Measurements from ENCODE around the gene NAXD.
"Not testable (repeated sequence)": the region's sequence is repeated elsewhere in the genome, so short reads cannot be mapped to it uniquely, and the experiment has no call there.

NAXD gene

DNA sequence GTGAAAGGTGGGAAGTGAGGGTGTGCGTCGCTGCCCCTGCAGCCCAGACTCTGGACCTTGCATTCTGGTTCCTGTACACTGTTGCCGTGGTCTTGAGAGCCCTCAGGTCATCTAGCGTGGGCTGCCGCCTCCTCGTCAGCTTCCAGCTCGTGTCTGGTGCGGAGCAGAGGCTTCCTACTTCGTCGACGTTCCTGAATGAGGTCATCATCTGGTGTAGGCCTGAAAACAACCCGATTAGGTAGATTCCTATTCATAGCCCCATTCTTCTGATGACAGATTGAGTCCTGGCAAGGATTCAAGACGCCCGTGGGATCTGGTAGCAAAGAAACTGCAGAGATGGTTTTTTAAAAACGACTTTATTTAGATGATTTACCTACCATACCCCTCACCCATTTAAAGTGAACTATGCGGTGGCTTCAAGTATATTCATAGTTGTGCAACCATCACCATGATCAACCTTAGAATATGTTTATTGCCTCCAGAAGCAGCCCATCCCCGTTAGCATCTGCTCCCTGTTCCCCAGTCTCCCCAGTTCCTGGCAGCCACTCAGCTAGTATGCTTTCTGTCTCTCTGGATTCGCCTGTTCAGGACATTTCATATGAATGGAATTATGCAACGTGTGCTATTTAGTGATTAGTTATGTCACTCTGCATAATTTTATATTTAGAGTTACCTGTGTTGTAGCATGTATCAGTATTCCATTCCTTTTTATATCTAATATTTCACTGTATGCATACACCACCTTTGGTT is 13.8 kb downstream of the NAXD start:
- TF ChIP-seq, protein P1, sequence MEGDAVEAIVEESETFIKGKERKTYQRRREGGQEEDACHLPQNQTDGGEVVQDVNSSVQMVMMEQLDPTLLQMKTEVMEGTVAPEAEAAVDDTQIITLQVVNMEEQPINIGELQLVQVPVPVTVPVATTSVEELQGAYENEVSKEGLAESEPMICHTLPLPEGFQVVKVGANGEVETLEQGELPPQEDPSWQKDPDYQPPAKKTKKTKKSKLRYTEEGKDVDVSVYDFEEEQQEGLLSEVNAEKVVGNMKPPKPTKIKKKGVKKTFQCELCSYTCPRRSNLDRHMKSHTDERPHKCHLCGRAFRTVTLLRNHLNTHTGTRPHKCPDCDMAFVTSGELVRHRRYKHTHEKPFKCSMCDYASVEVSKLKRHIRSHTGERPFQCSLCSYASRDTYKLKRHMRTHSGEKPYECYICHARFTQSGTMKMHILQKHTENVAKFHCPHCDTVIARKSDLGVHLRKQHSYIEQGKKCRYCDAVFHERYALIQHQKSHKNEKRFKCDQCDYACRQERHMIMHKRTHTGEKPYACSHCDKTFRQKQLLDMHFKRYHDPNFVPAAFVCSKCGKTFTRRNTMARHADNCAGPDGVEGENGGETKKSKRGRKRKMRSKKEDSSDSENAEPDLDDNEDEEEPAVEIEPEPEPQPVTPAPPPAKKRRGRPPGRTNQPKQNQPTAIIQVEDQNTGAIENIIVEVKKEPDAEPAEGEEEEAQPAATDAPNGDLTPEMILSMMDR (IDR thresholded peaks at IDR 0.05; ENCODE audit: low read depth, low read length): no peak
- H3K4me3 ChIP-seq (ENCODE audit: low read depth, low read length): no peak overlapping the region

DNA sequence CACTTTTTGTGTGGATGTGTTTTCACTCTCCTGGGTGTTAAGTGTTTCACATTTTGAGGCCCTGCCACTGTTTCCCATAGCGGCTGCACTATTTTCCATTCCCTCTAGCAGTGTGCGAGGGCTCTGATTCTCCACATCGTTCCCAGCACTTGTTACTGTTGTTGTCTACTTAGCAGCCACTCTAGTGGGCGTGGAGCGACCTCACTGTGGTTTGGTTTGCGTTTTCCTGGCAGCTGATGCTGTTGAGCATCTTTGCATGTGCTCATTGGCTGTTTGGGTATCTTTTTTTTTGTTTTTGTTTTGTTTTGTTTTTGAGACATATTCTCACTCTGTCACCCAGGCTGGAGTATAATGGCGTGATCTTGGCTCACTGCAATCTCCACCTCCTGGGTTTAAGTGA is 14.4 kb downstream of the NAXD start:
- TF ChIP-seq, protein P1 (IDR thresholded peaks at IDR 0.05; ENCODE audit: low read depth, low read length): no peak
- H3K4me3 ChIP-seq (ENCODE audit: low read depth, low read length): no peak overlapping the region

DNA sequence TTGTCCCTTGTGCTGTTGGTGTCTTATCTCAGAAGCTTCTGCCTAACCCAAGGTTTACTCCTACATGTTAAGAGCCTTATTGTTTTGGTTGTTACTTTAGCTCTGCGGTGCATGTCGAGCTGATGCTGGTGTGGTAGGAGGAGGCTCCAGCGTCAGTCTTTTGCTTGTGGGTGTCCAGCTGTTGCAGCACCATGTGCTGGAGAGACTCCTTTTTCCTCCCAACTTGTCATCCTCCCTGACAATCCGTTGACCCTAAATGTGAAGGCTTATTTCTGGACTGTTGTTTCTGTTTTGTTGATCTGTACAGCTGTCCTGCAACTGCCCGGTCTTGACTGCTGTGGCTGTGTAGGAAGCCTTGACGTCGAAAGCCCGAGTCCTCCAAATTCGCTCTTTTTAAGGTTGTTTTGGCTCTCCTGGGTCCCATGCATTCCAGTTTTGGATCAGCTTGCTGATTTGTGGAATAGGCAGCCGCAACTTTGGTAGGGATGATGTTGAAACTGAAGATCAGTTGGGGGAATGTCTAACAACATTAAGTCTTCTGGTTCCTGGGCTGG is 15.3 kb downstream of the NAXD start:
- TF ChIP-seq, protein P1 (IDR thresholded peaks at IDR 0.05; ENCODE audit: low read depth, low read length): no peak
- H3K4me3 ChIP-seq (ENCODE audit: low read depth, low read length): no peak overlapping the region

DNA sequence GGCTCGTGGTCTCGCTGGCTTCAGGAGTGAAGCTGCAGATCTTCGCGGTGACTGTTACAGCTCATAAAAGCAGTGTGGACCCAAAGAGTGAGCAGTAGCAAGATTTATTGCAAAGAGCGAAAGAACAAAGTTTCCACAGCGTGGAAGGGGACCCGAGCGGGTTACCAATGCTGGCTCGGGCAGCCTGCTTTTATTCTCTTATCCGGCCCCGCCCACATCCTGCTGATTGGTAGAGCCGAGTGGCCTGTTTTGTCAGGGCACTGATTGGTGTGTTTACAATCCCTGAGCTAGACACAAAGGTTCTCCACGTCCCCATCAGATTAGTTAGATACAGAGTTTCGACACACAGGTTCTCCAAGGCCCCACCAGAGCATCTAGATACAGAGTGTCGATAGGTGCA is 16.9 kb downstream of the NAXD start:
- H3K4me3 ChIP-seq (ENCODE audit: low read depth, low read length): not testable (repeated sequence)

DNA sequence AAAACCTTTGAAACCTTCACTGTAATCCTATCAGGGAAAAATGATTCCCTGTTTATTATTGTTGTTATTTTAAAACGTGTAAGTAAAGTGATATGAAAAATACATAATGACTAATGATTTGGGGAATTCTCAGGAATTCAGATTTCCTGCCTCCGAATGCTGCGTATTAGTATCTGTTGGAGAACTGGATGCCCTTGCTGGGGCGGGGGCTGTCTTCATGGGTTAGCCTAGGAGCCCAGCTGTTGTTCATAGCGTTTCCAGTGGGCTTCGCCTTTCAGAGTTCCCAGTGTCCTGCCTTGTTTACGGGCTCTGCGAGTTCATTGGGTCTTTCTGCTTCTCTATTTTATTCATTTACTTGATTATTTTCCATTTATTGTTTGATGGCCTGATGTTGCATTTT is 18.4 kb downstream of the NAXD start:
- TF ChIP-seq, protein P1 (IDR thresholded peaks at IDR 0.05; ENCODE audit: low read depth, low read length): no peak
- H3K4me3 ChIP-seq (ENCODE audit: low read depth, low read length): no peak overlapping the region

DNA sequence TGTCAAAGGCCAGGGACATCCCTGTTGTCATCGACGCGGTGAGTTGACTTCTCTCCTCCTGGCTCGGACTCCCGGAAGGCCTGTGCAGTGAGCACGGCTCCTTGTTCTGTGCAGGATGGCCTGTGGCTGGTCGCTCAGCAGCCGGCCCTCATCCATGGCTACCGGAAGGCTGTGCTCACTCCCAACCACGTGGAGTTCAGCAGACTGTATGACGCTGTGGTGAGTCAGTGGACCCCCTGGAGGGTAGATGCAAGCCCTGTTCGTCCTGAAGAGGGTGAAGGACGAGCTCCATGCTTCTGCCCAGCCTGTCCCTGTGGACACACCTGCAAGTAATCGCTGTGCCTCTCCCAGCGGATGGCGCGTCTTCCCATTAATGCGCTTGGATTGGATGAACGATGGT is 19.2 kb downstream of the NAXD start:
- no peak overlapping the region for H3K4me3 ChIP-seq (ENCODE audit: low read depth, low read length)
- TF ChIP-seq, protein P1 (IDR thresholded peaks at IDR 0.05; ENCODE audit: low read depth, low read length): no peak

DNA sequence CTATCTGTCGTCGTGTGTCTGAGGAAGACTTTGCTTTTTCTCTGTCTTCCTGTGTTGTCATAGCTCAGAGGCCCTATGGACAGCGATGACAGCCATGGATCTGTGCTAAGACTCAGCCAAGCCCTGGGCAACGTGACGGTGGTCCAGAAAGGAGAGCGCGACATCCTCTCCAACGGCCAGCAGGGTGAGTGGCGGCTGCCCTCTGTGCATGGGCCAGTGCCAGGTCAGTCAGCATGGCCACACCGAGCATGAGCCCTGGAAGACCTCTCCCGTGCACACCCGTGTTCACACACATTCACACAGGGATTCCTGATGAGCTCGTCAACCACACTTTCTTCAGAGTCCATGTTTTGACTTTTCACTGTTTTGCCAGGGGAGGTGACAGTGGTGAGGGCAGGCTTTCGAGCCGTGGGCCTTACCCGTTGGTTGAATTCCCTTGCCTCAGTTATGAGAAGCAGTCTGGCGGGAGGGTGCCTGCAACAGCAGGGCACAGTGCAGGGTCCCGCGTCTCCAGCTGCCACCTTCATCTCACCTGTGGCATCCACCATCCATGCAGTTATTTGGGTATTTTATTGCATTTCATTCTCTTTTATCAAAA is 20.2 kb downstream of the NAXD start:
- TF ChIP-seq, protein P1 (IDR thresholded peaks at IDR 0.05; ENCODE audit: low read depth, low read length): no peak
- no peak overlapping the region for H3K4me3 ChIP-seq (ENCODE audit: low read depth, low read length)

Data from WI38 (cell line).